NCI-H226 (cell line): ENCODE measurements around the gene GOSR2.
A peak's percentile ranks its signal among the peaks of the same experiment; 100 is the strongest.

Experiments
- DNase-seq: peaks from one replicate; pipeline ENCODE4 v3.0.0-alpha.2; 2015

GOSR2 gene

GRCh38 chr17:46922804-46923635 lies at the start of gene GOSR2:
Gene GOSR2, plus strand, starts transcription at chr17:46923160. Its CDS starts 33 bp downstream, at chr17:46923193.
- DNase-seq: peak; percentile 75

- no peak for DNase-seq
These were observed 48.9 kb upstream of the GOSR2 start for GRCh38 chr17:46873941-46874645.

- no peak for DNase-seq
These were observed 48.1 kb upstream of the GOSR2 start for GRCh38 chr17:46874906-46875305.

- no peak for DNase-seq
These were observed 47.1 kb upstream of the GOSR2 start for GRCh38 chr17:46875849-46876352.

- DNase-seq: no peak
These were observed 46.5 kb upstream of the GOSR2 start for GRCh38 chr17:46876353-46876887.

- DNase-seq: no peak
These were observed 46.0 kb upstream of the GOSR2 start for GRCh38 chr17:46876926-46877325.

- no peak for DNase-seq
These were observed 45.5 kb upstream of the GOSR2 start for GRCh38 chr17:46877466-46877865.

- no peak for DNase-seq
These were observed 44.9 kb upstream of the GOSR2 start for GRCh38 chr17:46878055-46878454.

GRCh38 chr17:46879101-46879500 lies 43.9 kb upstream of the GOSR2 start:
- DNase-seq: no peak

GRCh38 chr17:46881015-46881414 lies 41.9 kb upstream of the GOSR2 start:
- no peak for DNase-seq

GRCh38 chr17:46882666-46883065 lies 40.3 kb upstream of the GOSR2 start:
- DNase-seq: no peak

GRCh38 chr17:46883871-46884520 lies 39.0 kb upstream of the GOSR2 start:
- DNase-seq: no peak

- no peak for DNase-seq
These were observed 38.4 kb upstream of the GOSR2 start for GRCh38 chr17:46884552-46884951.

- DNase-seq: no peak
These were observed 37.3 kb upstream of the GOSR2 start for GRCh38 chr17:46885415-46886309.

- no peak for DNase-seq
These were observed 36.7 kb upstream of the GOSR2 start for GRCh38 chr17:46886310-46886663.

- DNase-seq: no peak
These were observed 35.2 kb upstream of the GOSR2 start for GRCh38 chr17:46887717-46888116.

- no peak for DNase-seq
These were observed 34.2 kb upstream of the GOSR2 start for GRCh38 chr17:46888727-46889126.

- DNase-seq: no peak
These were observed 33.4 kb upstream of the GOSR2 start for GRCh38 chr17:46889519-46889918.

GRCh38 chr17:46889992-46890564 lies 32.9 kb upstream of the GOSR2 start:
- DNase-seq: no peak

- no peak for DNase-seq
These were observed 32.3 kb upstream of the GOSR2 start for GRCh38 chr17:46890638-46891037.

- no peak for DNase-seq
These were observed 30.7 kb upstream of the GOSR2 start for GRCh38 chr17:46892192-46892703.

- no peak for DNase-seq
These were observed 28.9 kb upstream of the GOSR2 start for GRCh38 chr17:46894024-46894423.
